Mesothelial cell of epicardium (in vitro differentiated cells): ENCODE data around the gene CCL28. TPM values are rescaled to one million over a fixed set of nuclear protein-coding genes. Genes with fewer than 3 reads are reported as not detected.
"Not testable (repeated sequence)": the region's sequence is repeated elsewhere in the genome, so short reads cannot be mapped to it uniquely, and the experiment has no call there.

ENCODE experiments used
- DNase-seq, 2 experiments: peaks; one replicate each; pipeline ENCODE4 v3.0.0; 2021; ENCODE audit warnings: low spot score in 2 of 2; ENCODE audit not compliant: unreplicated experiment in 2 of 2
- H3K27ac Mint-ChIP-seq: 2 replicates; pipeline ENCODE4 v1.8.0; 2021; ENCODE audit warnings: mixed read lengths
- H3K27me3 Mint-ChIP-seq: 2 replicates; pipeline ENCODE4 v1.8.0; 2021; ENCODE audit warnings: low read depth, mixed read lengths
- H3K36me3 Mint-ChIP-seq: 2 replicates; pipeline ENCODE4 v1.8.0; 2021; ENCODE audit warnings: mixed read lengths
- H3K4me1 Mint-ChIP-seq: 2 replicates; pipeline ENCODE4 v1.8.0; 2021; ENCODE audit warnings: mixed read lengths
- H3K4me3 Mint-ChIP-seq: 2 replicates; pipeline ENCODE4 v1.8.0; 2021; ENCODE audit warnings: mild to moderate bottlenecking, moderate library complexity, mixed read lengths
- H3K9me3 Mint-ChIP-seq: 2 replicates; pipeline ENCODE4 v1.8.0; 2021; ENCODE audit warnings: mixed read lengths
- CTCF ChIP-seq: fragments of 200-600 bp; sonication (generic); IDR thresholded peaks from one replicate; pipeline ENCODE4 v1.5.0; 2021; ENCODE audit warnings: antibody characterized with exemption; ENCODE audit not compliant: unreplicated experiment
- total RNA-seq: library from RNA; stranded (reverse); gene quantifications from 3 replicates; pipeline ENCODE4 v1.2.1, GENCODE V29; 2021

Gene CCL28
- total RNA-seq, 1 donor from 2014 or later = not detected

GRCh38 chr5:43432486-43433375 lies 20.5 kb upstream of the CCL28 start:
- Mint-ChIP-seq H3K27me3 (no peaks in the 10 kb centered on the region), H3K4me3 (no peak overlapping the region), H3K4me1 (peaks cover 14% of the 10 kb centered on the region), H3K27ac (peak overlapping the region; percentile 21), H3K9me3 (peaks cover 7% of the 10 kb centered on the region), H3K36me3 (no peaks in the 10 kb centered on the region)
- DNase-seq = no peak
- no peak for TF ChIP-seq CTCF

GRCh38 chr5:43429706-43430105 lies 17.5 kb upstream of the CCL28 start:
- no peak for TF ChIP-seq CTCF
- Mint-ChIP-seq H3K36me3 (no peaks in the 10 kb centered on the region), H3K27ac (no peak overlapping the region), H3K27me3 (no peaks in the 10 kb centered on the region), H3K4me3 (no peak overlapping the region), H3K9me3 (no peaks in the 10 kb centered on the region), H3K4me1 (peaks cover 14% of the 10 kb centered on the region)
- no peak for DNase-seq

- no peak overlapping the region for H3K4me3 Mint-ChIP-seq
- no peak for DNase-seq
- H3K27me3 Mint-ChIP-seq = no peaks in the 10 kb centered on the region
- H3K27ac Mint-ChIP-seq = no peak overlapping the region
- no peaks in the 10 kb centered on the region for H3K36me3 Mint-ChIP-seq
- peaks cover 14% of the 10 kb centered on the region for H3K4me1 Mint-ChIP-seq
- TF ChIP-seq CTCF = no peak
- H3K9me3 Mint-ChIP-seq = no peaks in the 10 kb centered on the region
Observed at GRCh38 chr5:43429016-43429415, 16.8 kb upstream of the CCL28 start.

- Mint-ChIP-seq H3K36me3 (no peaks in the 10 kb centered on the region), H3K27me3 (no peaks in the 10 kb centered on the region), H3K27ac (no peak overlapping the region), H3K4me3 (no peak overlapping the region), H3K9me3 (no peaks in the 10 kb centered on the region), H3K4me1 (peaks cover 4% of the 10 kb centered on the region)
- no peak for DNase-seq
- no peak for TF ChIP-seq CTCF
Observed at GRCh38 chr5:43427306-43427705, 15.1 kb upstream of the CCL28 start.

GRCh38 chr5:43425983-43426382 lies 13.8 kb upstream of the CCL28 start:
- Mint-ChIP-seq H3K4me1 (peaks cover 9% of the 10 kb centered on the region), H3K4me3 (no peak overlapping the region), H3K9me3 (no peaks in the 10 kb centered on the region), H3K27ac (no peak overlapping the region), H3K36me3 (no peaks in the 10 kb centered on the region), H3K27me3 (no peaks in the 10 kb centered on the region)
- no peak for DNase-seq
- TF ChIP-seq CTCF = no peak

- DNase-seq, H3K9me3 Mint-ChIP-seq, H3K27me3 Mint-ChIP-seq, H3K36me3 Mint-ChIP-seq, H3K4me1 Mint-ChIP-seq, H3K4me3 Mint-ChIP-seq, H3K27ac Mint-ChIP-seq: not testable (repeated sequence)
Observed at GRCh38 chr5:43423086-43423485, 10.9 kb upstream of the CCL28 start.
